HG03025 (cell line): ENCODE data around the gene SHB.
A peak's percentile ranks its signal among the peaks of the same experiment; 100 is the strongest.

Experiments
- ATAC-seq: cut with Tn5 transposase; IDR thresholded peaks from one replicate; pipeline ENCODE4 v1.9.1; 2021; ENCODE audit warnings: mild to moderate bottlenecking, moderate library complexity; ENCODE audit not compliant: unreplicated experiment, low FRiP score

The SHB gene

DNA sequence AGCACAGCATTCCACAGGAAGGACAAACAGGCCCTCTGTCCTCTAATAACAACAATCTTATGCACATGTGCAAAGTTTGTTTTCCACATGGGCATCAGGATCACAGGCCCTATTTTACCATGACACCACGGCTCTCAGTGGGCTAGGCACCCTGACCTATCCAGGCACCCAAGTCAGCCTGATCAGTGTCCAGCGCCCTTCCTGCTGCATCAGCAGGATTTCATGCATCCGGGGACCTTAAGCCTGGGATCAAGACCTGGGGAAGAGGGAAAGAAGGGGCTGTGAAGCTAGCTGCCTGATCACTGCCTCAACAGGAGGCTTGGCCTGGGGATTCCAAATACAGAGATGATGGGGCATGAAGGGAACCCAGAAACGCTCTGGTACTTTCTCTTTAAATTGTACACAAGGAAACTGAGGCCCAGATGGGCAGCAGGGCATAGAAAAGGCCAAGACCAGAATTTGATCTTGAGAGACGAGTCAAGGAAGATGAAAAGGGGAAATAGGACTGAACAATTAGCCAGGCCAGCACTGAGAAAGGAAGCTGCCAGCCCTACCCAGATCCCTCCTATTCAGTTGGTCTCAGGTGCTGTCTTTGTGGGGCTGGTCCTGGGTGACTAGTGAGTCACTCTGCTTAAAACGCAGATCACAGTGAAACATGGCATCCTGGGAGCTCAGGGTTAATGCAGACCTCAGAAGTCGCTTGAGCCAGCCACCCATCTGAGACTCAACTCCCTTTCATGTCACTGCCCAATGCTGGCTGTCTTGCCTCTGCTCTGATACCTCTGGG is 57.9 kb downstream of the SHB start:
- ATAC-seq, result no peak

- ATAC-seq, result no peak
Measured at GRCh38 chr9:38009990-38010389, 59.0 kb downstream of the SHB start.

GRCh38 chr9:38009035-38009501 is 60.0 kb downstream of the SHB start:
- no peak for ATAC-seq

DNA sequence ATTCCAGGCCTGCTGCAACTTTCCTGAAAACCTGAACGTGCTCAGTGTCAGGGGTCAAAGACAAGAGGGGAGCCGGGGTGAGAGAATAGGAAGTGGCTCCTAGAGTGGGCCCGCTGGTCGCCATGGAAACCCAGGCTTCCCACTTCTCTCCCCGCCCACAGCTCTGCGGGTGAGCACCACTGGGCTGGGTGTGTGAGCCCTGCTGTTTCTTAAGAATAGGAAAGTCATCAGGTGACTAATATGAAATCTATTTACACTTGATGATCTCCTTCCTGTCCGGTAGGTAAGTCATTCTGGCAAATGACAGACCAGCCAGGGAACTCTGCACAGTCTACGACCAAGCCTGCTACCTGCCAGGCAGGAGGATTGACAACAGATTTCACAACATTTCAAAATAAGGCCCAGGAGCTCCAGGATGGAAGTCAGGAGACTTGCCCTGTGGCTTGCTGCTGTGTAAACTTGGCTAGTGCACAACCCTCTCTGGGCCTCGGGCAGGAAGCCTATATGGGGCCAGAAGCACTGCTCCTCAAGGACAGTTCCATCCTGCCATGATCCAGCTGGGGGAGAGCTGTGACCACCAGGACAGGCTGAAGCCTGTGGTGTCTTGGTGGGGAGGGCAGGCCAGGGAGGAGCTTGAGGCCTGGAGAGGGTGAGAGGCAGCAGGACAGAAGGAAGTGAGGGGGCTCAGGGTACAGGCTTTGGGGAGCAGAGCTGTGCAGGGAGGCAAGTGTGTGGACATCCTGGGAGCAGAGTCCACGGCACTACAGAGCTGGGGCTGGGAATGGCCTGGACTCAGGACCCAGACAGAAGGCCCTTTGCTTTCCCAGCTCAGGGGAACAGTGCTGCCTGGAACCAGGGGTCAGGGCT is 60.6 kb downstream of the SHB start:
- peak; percentile 79 for ATAC-seq

GRCh38 chr9:38007016-38007415 is 62.0 kb downstream of the SHB start:
- no peak for ATAC-seq

DNA sequence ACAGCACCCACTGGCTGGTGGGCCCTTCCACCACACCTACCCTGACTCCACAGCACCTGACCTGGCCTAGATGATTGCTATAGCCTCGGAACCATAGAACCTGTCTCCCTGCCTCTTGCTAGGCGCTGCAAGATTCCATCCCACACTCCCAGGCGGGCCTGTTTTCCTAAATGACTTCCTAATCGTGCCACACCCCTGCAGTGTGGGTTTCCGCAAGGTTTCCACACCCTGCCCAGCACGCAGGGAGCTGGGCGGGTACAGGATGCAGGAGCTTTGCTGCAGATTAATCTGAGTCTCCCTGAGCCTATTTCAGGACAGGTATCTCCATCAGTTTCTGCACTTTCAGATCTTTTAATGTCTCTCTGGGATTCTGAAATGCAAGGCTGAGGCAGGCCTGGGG is 62.9 kb downstream of the SHB start:
- ATAC-seq, result no peak

DNA sequence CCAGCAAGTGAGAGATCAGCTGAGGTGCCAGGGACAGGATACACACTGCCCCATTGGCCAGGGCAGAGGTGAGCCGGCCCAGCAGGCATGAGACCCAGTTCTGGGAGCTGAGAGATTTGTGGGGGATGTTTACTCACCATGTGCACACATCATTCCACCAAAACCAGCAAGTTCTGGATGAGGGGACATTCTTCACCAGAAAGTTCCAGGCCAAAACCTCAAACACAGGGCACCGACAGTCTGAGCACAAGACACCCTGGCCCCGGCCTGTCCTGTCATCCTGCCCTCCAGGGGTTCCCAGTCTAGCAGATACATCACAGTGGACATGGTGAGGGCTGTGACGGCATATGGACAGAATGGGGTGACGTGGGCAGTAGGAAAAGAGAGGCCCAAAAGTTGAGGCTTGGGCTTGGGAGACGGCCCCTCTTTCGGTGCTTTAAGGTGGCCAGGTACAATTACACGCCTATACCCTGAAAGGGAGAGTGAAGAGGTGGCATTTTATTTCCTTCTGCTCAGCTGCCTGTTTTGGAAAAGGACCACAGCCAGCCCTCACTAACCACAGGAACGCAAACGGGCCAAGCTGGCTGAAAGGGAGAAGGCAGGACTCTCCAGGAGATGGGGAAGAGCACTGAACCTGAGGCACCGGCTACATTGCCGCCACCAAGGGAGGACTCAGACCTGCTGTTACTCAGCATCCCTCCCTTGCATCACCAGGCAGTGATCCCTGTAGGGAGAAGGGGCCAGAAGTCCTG is 64.0 kb downstream of the SHB start:
- ATAC-seq, result no peak

DNA sequence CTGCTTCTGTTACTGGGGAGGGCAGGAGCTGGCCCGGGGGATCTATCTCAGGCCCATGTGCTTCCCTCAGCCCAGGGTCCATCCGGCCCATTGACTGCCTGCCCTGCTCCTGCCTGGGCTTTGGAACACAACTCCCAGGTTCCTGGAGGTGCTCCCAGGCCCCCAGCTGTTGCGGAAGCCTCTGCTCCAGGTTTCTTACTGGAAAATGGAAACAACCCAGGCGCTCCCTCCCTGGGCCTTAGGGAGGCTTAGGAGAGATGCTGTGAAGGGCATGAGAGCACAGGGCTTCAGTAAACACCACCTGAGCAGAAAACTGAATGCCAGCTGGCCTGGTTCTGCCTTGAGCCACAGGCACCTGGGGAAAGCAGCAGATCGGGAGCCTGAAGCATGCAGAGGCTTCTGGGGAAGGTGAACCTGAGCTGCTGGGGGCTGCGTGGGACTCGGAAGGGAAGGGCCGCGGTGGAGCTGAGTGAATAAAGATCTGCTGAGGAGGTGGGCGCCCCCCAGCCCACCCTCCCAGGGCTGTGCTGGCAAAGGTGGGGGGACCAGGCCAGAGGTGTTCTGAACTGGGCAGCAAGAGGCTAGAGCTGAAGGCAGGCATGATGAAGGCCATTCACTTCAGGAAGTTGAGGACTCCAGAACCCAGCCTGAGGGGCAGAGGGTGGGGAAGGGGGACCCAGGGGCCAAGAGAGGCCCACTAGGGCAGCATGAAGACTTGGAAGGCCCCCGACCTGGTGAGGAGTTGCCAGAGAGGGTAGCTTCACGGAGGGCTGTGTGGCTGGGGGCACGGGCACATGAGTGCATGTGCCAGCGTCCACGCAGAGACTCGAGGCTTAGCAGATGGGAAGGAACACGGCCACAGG is 64.8 kb downstream of the SHB start:
- ATAC-seq, result no peak

GRCh38 chr9:38003230-38003629 is 65.8 kb downstream of the SHB start:
- no peak for ATAC-seq

GRCh38 chr9:38001430-38001829 is 67.6 kb downstream of the SHB start:
- ATAC-seq, result no peak

DNA sequence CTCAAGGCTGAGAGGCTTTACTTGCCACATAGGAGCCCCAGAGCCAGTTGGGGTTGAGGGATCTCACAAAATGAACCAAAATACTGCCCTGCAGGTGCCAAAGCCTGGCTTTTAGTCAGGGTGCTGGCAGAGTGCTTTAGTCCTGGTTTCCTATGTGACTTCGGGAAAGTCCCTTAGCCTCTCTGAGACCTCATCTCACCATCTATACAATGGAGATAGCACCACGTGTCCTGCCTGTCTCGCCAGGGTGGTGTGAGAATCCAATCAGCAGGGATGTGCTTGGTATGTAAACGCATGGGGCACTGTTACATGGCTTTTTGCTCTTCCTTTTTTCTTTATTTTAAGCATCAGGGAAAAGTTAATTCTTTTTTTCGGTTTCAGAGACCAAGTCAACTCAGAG is 68.3 kb downstream of the SHB start:
- no peak for ATAC-seq

DNA sequence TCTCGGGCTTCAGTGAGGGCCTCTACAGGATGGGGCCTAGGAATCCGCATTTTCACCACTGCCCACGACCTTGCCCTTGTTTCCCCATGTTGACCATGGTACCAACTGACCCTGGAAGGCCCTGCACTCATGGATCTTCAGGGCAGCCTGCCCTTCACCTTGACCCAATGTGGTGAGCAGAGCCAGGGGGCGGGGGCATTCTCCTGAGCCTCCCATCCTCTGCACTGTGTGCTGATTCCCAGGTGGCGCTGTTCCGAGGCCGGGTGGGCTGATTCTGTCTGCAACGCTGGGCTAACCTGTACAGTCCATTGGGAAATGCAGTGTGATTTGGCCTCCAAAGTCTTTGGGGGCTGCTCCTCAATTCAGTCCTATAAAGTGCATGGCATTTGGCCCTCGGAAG is 68.7 kb downstream of the SHB start:
- ATAC-seq, result no peak

GRCh38 chr9:37999588-38000189 is 69.3 kb downstream of the SHB start:
- no peak for ATAC-seq

DNA sequence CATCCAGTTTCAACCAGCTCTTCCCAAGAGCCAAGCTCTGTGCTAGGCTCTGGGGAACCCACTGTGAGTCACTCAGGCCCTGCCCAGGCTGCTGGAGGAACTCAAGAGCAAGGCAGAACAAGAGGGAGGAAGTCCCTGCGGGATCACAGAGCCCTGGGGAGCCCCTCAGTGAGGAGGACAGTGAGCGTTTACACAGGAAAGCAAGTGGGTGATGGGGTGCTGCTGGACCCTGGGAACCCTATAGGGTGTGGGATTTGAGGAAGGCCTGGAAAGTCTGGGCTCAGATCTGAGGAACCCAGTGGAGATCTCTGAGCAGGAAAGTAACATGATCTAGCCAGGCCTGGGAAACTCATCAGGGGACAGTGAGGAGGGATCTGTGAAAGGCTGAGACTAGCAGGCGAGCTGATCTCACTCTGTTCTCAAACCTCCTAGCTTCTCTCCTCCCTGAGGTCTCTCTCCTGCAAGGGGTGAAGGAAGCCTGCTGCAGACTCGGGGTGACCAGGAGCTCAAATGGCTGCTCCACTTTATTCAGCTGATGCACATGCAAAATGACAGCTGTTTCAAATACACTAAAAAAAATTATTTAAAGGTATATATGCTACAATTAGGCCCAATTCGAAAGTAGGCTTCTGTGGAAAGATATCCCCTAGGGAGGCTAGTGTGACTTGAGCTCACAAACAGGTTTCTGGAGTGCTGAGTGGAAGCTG is 70.0 kb downstream of the SHB start:
- no peak for ATAC-seq

DNA sequence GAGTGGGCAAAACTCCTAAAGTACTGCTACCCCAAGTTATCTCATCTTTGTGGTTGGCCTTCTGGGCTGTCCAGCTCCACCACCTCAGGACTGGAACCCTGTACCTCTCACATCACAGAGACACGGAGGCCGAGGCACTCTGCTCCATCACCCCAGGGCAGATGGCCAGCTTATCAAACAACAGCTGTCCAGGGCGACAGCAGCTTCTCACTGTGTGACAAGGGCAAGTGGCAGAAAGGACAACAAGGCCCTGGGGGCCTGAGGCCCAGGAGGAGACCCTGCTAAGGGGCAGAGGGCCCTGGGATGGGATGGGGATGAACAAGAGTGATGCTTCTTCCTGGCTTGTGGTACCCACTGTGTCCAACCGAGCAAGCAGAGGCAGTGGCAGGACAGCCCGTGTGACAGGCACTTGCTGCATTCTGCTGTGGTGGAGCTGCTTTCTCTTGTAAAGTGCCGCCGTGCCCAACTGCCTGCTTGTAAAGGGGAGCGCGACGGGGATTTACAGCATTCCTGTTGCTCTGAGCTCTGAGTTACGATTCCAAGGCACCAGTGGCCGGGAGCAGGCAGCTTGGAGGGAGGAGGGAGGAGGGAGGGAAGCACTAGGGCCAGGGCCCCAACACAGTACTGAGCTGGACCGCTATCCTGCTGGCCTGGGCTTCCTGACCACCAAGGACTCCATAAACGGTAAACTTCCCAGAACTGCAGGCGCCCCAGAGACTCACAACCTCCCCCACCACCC is 71.2 kb downstream of the SHB start:
- ATAC-seq, result no peak

GRCh38 chr9:37996819-37997217 is 72.2 kb downstream of the SHB start:
- ATAC-seq, result no peak

DNA sequence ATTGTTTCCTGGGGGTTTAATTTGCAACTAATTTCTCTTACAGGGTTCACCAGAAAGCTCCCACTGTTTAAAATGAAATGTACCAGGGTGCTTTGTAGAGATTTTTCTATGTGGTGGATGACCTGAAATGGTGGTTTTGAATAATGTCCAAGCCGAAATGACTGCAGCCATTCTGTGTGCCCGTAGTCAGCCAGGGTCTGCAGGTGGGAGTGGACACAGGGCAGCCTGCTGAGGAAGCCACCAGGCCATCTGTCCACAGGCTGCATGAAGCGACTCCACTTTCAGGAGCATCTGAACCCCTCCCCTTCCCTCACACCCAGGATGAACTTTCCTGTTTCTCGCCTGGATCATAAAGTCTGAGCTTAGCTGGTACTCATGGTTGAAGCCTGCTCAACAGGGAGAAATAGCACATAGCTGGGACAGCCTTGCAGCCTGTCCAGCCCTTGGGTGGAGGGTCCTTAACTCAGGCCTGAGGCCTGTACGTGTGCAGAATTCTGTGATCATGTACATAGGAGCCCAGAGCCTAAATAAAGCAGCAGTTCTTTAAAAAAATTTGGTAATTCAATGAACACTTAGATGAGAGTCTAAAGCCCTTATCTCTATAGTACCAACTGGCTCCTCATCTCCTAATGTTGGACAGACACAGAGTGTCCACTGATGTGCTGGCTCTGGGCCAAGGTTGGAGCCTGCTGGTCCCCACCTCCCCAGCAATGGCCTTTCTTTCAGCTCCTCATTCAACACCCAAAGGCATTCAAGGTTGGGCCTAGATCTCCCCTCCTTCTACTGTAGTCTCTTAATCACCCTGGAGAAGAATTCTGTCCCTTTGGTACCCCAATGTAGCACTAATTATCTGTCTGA is 72.8 kb downstream of the SHB start:
- no peak for ATAC-seq
